Activated CD8-positive, alpha-beta memory T cell treated with anti-CD3 and anti-CD28 coated beads, Interleukin-2, amount 50 U/mL, for 1 hour (primary cell): ENCODE results near the gene ZBP1.

Experiments used
- DNase-seq: peaks from one replicate; pipeline ENCODE4 v3.0.0-alpha.2; 2020; ENCODE audit errors: extremely low read depth

The ZBP1 gene

GRCh38 chr20:57617079-57617795 lies 3.0 kb downstream of the ZBP1 start:
- no peak for DNase-seq

- no peak for DNase-seq
Measured at GRCh38 chr20:57616143-57616951, 3.9 kb downstream of the ZBP1 start.

GRCh38 chr20:57615445-57615811 lies 4.8 kb downstream of the ZBP1 start:
- DNase-seq: no peak

GRCh38 chr20:57614490-57615444 lies 5.5 kb downstream of the ZBP1 start:
- no peak for DNase-seq

GRCh38 chr20:57613481-57613921 lies 6.7 kb downstream of the ZBP1 start:
- no peak for DNase-seq

- no peak for DNase-seq
Measured at GRCh38 chr20:57612916-57613315, 7.3 kb downstream of the ZBP1 start.

- DNase-seq: no peak
Measured at GRCh38 chr20:57612436-57612835, 7.8 kb downstream of the ZBP1 start.

- no peak for DNase-seq
Measured at GRCh38 chr20:57611586-57612311, 8.5 kb downstream of the ZBP1 start.

GRCh38 chr20:57610261-57610952 lies 9.8 kb downstream of the ZBP1 start:
- no peak for DNase-seq

- DNase-seq: no peak
Measured at GRCh38 chr20:57609842-57610167, 10.4 kb downstream of the ZBP1 start.

GRCh38 chr20:57609086-57609841 lies 11.0 kb downstream of the ZBP1 start:
- no peak for DNase-seq

- no peak for DNase-seq
Measured at GRCh38 chr20:57608516-57608915, 11.7 kb downstream of the ZBP1 start.

GRCh38 chr20:57605878-57606277 lies 14.3 kb downstream of the ZBP1 start:
- no peak for DNase-seq

- DNase-seq: no peak
Measured at GRCh38 chr20:57605045-57605444, 15.2 kb downstream of the ZBP1 start.

GRCh38 chr20:57603120-57603519 lies 17.1 kb downstream of the ZBP1 start:
- no peak for DNase-seq

GRCh38 chr20:57601737-57602136 lies 18.5 kb downstream of the ZBP1 start:
- no peak for DNase-seq

- no peak for DNase-seq
Measured at GRCh38 chr20:57601211-57601570, 19.0 kb downstream of the ZBP1 start.

GRCh38 chr20:57600320-57601210 lies 19.7 kb downstream of the ZBP1 start:
- no peak for DNase-seq

- no peak for DNase-seq
Measured at GRCh38 chr20:57598491-57598890, 21.7 kb downstream of the ZBP1 start.
